Measurements from ENCODE around the gene PRDX5. TPM values are rescaled to one million over a fixed set of nuclear protein-coding genes. Genes with fewer than 3 reads are reported as not detected.
A peak's percentile ranks its signal among the peaks of the same experiment; 100 is the strongest.

The PRDX5 gene
- total and polyA plus RNA-seq, 2 experiments from 2014 or later, result 212 to 312 TPM

DNA sequence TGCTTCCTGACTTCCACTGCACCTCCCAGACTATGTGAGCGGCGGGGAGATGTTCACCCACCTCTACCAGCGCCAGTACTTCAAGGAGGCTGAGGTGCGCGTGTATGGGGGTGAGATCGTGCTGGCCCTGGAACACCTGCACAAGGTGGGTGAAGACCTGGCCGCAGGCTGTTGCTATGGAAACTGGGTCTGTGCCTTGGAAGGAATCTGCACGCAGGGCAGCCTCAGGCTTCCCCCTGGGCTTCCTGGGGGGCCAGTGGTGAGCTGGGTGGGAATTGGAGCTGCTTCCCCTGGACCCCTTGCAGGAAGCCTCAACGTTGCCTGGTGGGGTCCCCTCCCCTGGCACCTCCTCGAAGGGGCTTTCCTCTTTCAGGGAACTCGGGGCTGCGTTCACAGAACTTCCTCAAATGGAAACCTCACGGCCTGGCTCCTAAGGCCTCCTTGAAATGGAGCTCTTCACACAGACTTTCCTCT lies 42.6 kb downstream of the PRDX5 start:
- Mint-ChIP-seq H3K36me3 (ENCODE audit: low read depth) (peaks cover 15% of the 10 kb centered on the region), H3K27ac (no peak overlapping the region), H3K9me3 (no peaks in the 10 kb centered on the region), H3K4me1 (peaks cover 27% of the 10 kb centered on the region), H3K27me3 (ENCODE audit: insufficient read depth, low read depth, poor library complexity) (peaks cover 22% of the 10 kb centered on the region), H3K4me3 (peak overlapping the region; percentile 84)
- Histone ChIP-seq H3K27me3 (ENCODE audit: insufficient read depth) (peaks cover 14% of the 10 kb centered on the region; the same call in 1 of the 2 replicates), H3K79me2 (replicated peaks; ENCODE audit: insufficient read depth) (no peaks in the 10 kb centered on the region), H3K4me2 (peak overlapping the region; percentile 91), H3K9me2 (ENCODE audit: insufficient read depth) (no peaks in the 10 kb centered on the region), H3F3A (replicated peaks; ENCODE audit: low read depth) (0 out of 2 replicates have a peak, but pooled peaks cover 10% of the 10 kb centered on the region), H3K36me3 (ENCODE audit: insufficient read depth) (no peaks in the 10 kb centered on the region), H3K4me3 (peak overlapping the region; percentile 86), H4K20me1 (replicated peaks; ENCODE audit: insufficient read depth) (no peaks in the 10 kb centered on the region; the same call in 1 of the 2 replicates), H3K4me1 (ENCODE audit: insufficient read depth) (peaks cover 13% of the 10 kb centered on the region; the same call in 1 of the 2 replicates), H2AFZ (no peak overlapping the region), H3K27ac (ENCODE audit: low read depth) (no peak overlapping the region)
- TF ChIP-seq ZNF114 (CRISPR knock-in tag; IDR thresholded peaks at IDR 0.05) (no peak), STAT1 (IDR thresholded peaks at IDR 0.05; ENCODE audit: unreplicated experiment) (no peak), POLR2AphosphoS5 (IDR thresholded peaks at IDR 0.05; ENCODE audit: low read depth) (no peak), JUNB (IDR thresholded peaks at IDR 0.05; ENCODE audit: unreplicated experiment) (no peak), EZH2 (IDR thresholded peaks at IDR 0.05; ENCODE audit: low read depth, unreplicated experiment) (no peak)
- TF ChIP-seq, protein P1, sequence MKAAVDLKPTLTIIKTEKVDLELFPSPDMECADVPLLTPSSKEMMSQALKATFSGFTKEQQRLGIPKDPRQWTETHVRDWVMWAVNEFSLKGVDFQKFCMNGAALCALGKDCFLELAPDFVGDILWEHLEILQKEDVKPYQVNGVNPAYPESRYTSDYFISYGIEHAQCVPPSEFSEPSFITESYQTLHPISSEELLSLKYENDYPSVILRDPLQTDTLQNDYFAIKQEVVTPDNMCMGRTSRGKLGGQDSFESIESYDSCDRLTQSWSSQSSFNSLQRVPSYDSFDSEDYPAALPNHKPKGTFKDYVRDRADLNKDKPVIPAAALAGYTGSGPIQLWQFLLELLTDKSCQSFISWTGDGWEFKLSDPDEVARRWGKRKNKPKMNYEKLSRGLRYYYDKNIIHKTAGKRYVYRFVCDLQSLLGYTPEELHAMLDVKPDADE (IDR thresholded peaks at IDR 0.05), result no peak
- TF ChIP-seq, protein P2, sequence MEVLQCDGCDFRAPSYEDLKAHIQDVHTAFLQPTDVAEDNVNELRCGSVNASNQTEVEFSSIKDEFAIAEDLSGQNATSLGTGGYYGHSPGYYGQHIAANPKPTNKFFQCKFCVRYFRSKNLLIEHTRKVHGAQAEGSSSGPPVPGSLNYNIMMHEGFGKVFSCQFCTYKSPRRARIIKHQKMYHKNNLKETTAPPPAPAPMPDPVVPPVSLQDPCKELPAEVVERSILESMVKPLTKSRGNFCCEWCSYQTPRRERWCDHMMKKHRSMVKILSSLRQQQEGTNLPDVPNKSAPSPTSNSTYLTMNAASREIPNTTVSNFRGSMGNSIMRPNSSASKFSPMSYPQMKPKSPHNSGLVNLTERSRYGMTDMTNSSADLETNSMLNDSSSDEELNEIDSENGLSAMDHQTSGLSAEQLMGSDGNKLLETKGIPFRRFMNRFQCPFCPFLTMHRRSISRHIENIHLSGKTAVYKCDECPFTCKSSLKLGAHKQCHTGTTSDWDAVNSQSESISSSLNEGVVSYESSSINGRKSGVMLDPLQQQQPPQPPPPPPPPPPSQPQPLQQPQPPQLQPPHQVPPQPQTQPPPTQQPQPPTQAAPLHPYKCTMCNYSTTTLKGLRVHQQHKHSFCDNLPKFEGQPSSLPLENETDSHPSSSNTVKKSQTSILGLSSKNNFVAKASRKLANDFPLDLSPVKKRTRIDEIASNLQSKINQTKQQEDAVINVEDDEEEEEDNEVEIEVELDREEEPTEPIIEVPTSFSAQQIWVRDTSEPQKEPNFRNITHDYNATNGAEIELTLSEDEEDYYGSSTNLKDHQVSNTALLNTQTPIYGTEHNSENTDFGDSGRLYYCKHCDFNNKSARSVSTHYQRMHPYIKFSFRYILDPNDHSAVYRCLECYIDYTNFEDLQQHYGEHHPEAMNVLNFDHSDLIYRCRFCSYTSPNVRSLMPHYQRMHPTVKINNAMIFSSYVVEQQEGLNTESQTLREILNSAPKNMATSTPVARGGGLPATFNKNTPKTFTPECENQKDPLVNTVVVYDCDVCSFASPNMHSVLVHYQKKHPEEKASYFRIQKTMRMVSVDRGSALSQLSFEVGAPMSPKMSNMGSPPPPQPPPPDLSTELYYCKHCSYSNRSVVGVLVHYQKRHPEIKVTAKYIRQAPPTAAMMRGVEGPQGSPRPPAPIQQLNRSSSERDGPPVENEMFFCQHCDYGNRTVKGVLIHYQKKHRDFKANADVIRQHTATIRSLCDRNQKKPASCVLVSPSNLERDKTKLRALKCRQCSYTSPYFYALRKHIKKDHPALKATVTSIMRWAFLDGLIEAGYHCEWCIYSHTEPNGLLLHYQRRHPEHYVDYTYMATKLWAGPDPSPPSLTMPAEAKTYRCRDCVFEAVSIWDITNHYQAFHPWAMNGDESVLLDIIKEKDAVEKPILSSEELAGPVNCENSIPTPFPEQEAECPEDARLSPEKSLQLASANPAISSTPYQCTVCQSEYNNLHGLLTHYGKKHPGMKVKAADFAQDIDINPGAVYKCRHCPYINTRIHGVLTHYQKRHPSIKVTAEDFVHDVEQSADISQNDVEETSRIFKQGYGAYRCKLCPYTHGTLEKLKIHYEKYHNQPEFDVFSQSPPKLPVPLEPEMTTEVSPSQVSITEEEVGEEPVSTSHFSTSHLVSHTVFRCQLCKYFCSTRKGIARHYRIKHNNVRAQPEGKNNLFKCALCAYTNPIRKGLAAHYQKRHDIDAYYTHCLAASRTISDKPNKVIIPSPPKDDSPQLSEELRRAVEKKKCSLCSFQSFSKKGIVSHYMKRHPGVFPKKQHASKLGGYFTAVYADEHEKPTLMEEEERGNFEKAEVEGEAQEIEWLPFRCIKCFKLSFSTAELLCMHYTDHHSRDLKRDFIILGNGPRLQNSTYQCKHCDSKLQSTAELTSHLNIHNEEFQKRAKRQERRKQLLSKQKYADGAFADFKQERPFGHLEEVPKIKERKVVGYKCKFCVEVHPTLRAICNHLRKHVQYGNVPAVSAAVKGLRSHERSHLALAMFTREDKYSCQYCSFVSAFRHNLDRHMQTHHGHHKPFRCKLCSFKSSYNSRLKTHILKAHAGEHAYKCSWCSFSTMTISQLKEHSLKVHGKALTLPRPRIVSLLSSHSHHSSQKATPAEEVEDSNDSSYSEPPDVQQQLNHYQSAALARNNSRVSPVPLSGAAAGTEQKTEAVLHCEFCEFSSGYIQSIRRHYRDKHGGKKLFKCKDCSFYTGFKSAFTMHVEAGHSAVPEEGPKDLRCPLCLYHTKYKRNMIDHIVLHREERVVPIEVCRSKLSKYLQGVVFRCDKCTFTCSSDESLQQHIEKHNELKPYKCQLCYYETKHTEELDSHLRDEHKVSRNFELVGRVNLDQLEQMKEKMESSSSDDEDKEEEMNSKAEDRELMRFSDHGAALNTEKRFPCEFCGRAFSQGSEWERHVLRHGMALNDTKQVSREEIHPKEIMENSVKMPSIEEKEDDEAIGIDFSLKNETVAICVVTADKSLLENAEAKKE (CRISPR knock-in tag; IDR thresholded peaks at IDR 0.05), result no peak
- DNase-seq (ENCODE audit: low spot score) (peak; percentile 53), ATAC-seq (peak; percentile 2; the same call in 2 of the 3 replicates)
